GM12878 (cell line): Measurements from ENCODE around the gene VAC14. TPM values are rescaled to one million over a fixed set of nuclear protein-coding genes. Genes with fewer than 3 reads are reported as not detected.

Experiments
- ATAC-seq: fragments of 200-7000 bp; cut with Tn5 transposase; 3 replicates; pipeline ENCODE4 v1.9.1; 2020; ENCODE audit warnings: mild to moderate bottlenecking, moderate library complexity
- BruUV-seq: library from RNA; stranded (reverse); fragments of 400-500 nt; replicated peaks from 2 replicates; lab custom pipeline; 2021; lab: Mats Ljungman, UMichigan
- CTCF ChIA-PET: fragments of 300-600 bp; sonication (Branson Sonifier 250); formaldehyde crosslinking; extraction: SDS; loops from one replicate; lab custom pipeline; 2021; ENCODE audit warnings: inconsistent platforms; lab: Yijun Ruan, JAX
- POLR2A ChIA-PET: fragments of 350-600 bp; formaldehyde crosslinking; extraction: SDS; loops from one replicate; lab custom pipeline; 2021; ENCODE audit warnings: inconsistent platforms; lab: Charles Lee
- RAD21 ChIA-PET: fragments of 300-600 bp; sonication (Branson Sonifier 250); formaldehyde crosslinking; loops from one replicate; lab custom pipeline; 2023; ENCODE audit warnings: antibody characterized with exemption; ENCODE audit not compliant: unreplicated experiment; lab: Charles Lee
- SMC1A ChIA-PET: fragments of 300-600 bp; sonication (Branson Sonifier 250); formaldehyde crosslinking; loops from one replicate; lab custom pipeline; 2023; ENCODE audit not compliant: unreplicated experiment, uncharacterized antibody; lab: Charles Lee
- DNase-seq: peaks from one replicate; pipeline ENCODE4 v3.0.0-alpha.2; 2011; ENCODE audit warnings: low read depth, low spot score
- FAIRE-seq: peaks from 3 replicates; lab custom pipeline; 2011; peaks lifted over from hg19 to GRCh38; lab: Jason Lieb, UNC
- H2AFZ ChIP-seq: 2 replicates; pipeline ENCODE4 v1.6.0; 2011; ENCODE audit warnings: low read depth, low read length, control low read depth; ENCODE audit not compliant: control insufficient read depth
- H3K27ac ChIP-seq: 2 replicates; pipeline ENCODE4 v1.5.1; 2011; ENCODE audit warnings: control low read depth; ENCODE audit not compliant: control insufficient read depth, insufficient read depth
- H3K27me3 ChIP-seq, 2 experiments: replicated peaks in 1 of 2; 2 replicates each; pipeline versions ENCODE4 v1.6.0 to v1.6.1; 2011; ENCODE audit warnings: low read length in 1 of 2; ENCODE audit not compliant: control insufficient read depth in 2 of 2, insufficient read depth in 2 of 2
- H3K36me3 ChIP-seq, 2 experiments: 2 replicates each; pipeline ENCODE4 v1.5.1; 2011; ENCODE audit warnings: low read length in 1 of 2; ENCODE audit not compliant: control insufficient read depth in 2 of 2, insufficient read depth in 2 of 2
- H3K4me1 ChIP-seq: 2 replicates; pipeline ENCODE4 v1.6.1; 2011; ENCODE audit warnings: mild to moderate bottlenecking, low read length, moderate library complexity, mixed read lengths; ENCODE audit not compliant: control insufficient read depth, insufficient read depth
- H3K4me2 ChIP-seq: 2 replicates; pipeline ENCODE4 v1.6.0; 2011; ENCODE audit warnings: control low read depth; ENCODE audit not compliant: control insufficient read depth, insufficient read depth
- H3K4me3 ChIP-seq: fragments of 200-600 bp; sonication (generic); 2 replicates; pipeline ENCODE4 v1.5.1; 2016
- H3K79me2 ChIP-seq: 2 replicates; pipeline ENCODE4 v1.6.0; 2011; ENCODE audit warnings: low read length; ENCODE audit not compliant: control insufficient read depth, insufficient read depth
- H3K9ac ChIP-seq: 2 replicates; pipeline ENCODE4 v1.8.0; 2011; ENCODE audit warnings: low read length, control low read depth, mixed read lengths; ENCODE audit not compliant: control insufficient read depth, insufficient read depth
- H3K9me3 ChIP-seq: replicated peaks from 3 replicates; pipeline ENCODE4 v1.5.1; 2011; ENCODE audit warnings: mild to moderate bottlenecking, low read length; ENCODE audit not compliant: control insufficient read depth, insufficient read depth
- H4K20me1 ChIP-seq: 2 replicates; pipeline ENCODE4 v1.6.0; 2011; ENCODE audit not compliant: control insufficient read depth, insufficient read depth
- ASH2L ChIP-seq: fragments of 300-600, 200-600 bp; sonication (generic); IDR thresholded peaks from 2 replicates; pipeline ENCODE4 v1.6.1; 2017; ENCODE audit warnings: low read depth, mild to moderate bottlenecking, borderline replicate concordance
- BRCA1 ChIP-seq: IDR thresholded peaks from 2 replicates; pipeline ENCODE4 v1.6.1; 2011; ENCODE audit warnings: low read depth, low read length, improper control_type of control experiment
- CREM ChIP-seq: IDR thresholded peaks from 2 replicates; pipeline ENCODE4 v1.6.1; 2014; ENCODE audit warnings: antibody characterized with exemption, low read depth
- FOXM1 ChIP-seq: IDR thresholded peaks from 2 replicates; pipeline ENCODE4 v1.6.1; 2012; ENCODE audit warnings: low read depth, mild to moderate bottlenecking, inconsistent platforms, low read length, moderate library complexity
- GATAD2B ChIP-seq: fragments of 450-650 bp; conservative IDR thresholded peaks from 2 replicates; pipeline ENCODE4 v1.6.1; 2017; ENCODE audit warnings: low read depth, mild to moderate bottlenecking, moderate library complexity
- HDGF ChIP-seq: fragments of 450-650 bp; IDR thresholded peaks from 2 replicates; pipeline ENCODE4 v1.6.1; 2016; ENCODE audit warnings: antibody characterized with exemption
- NFXL1 ChIP-seq: fragments of 450-650 bp; IDR thresholded peaks from 2 replicates; pipeline ENCODE4 v1.6.1; 2017; ENCODE audit warnings: antibody characterized with exemption, mild to moderate bottlenecking, borderline replicate concordance
- NRF1 ChIP-seq: conservative IDR thresholded peaks from 2 replicates; pipeline ENCODE4 v1.6.1; 2011; ENCODE audit warnings: mild to moderate bottlenecking, low read depth, low read length, improper control_type of control experiment
- RBBP5 ChIP-seq: fragments of 200-600 bp; sonication (generic); conservative IDR thresholded peaks from 2 replicates; pipeline ENCODE4 v1.6.1; 2016
- TAF1 ChIP-seq: IDR thresholded peaks from 2 replicates; pipeline ENCODE4 v1.6.1; 2011; ENCODE audit warnings: mild to moderate bottlenecking, low read depth, low read length, borderline replicate concordance
- ZBED1 ChIP-seq: IDR thresholded peaks from 2 replicates; pipeline ENCODE4 v1.6.1; 2016; ENCODE audit warnings: borderline replicate concordance
- ZNF207 ChIP-seq: fragments of 450-650 bp; IDR thresholded peaks from 2 replicates; pipeline ENCODE4 v1.6.1; 2014; ENCODE audit warnings: antibody characterized with exemption, mild to moderate bottlenecking, borderline replicate concordance
- WGBS: methylation state at CpG from one replicate; pipeline ENCODE4 v1.1.6; 2016; ENCODE audit warnings: low lambda C conversion rate; ENCODE audit not compliant: insufficient replicate concordance, insufficient coverage; ENCODE audit errors: missing lambda C conversion rate; 5-methylcytosine and 5-hydroxymethylcytosine counted together
- in situ Hi-C: fragments of 300-500 bp; cut with MboI; formaldehyde crosslinking; loops from 9 replicates; pipeline ENCODE4 v1.14.3; 2018; ENCODE audit warnings: mixed read lengths
- intact Hi-C: fragments of 100-400 bp; cut with micrococcal nuclease; formaldehyde crosslinking; loops from one replicate; pipeline ENCODE4 v1.14.2; 2022; ENCODE audit not compliant: unreplicated experiment
- polyA plus RNA-seq, 11 experiments: library from polyadenylated mRNA; depleted of rRNA in 4 of 11; unstranded in 6 of 11; stranded (reverse) in 5 of 11; fragments of >200 nt; fragmentation: Nextera tagmentation in 4 of 11; fragmentation: Illumina TruSeq in 1 of 11; extraction: Ambion mirVana in 4 of 11; extraction: Trizol in 1 of 11; gene quantifications; 1 replicate in 1 of 11; 2 replicates in 10 of 11; pipeline versions ENCODE4 v1.2.1 to v1.2.3, GENCODE V29; 2011 to 2016; ENCODE audit warnings: inconsistent platforms in 2 of 11, missing spikeins in 2 of 11, low read depth in 1 of 11
- total RNA-seq, 4 experiments: library from RNA; depleted of rRNA in 3 of 4; stranded (reverse); fragments of >200 nt in 3 of 4; fragmentation: Illumina TruSeq in 1 of 4; extraction: Trizol in 1 of 4; gene quantifications; 2 replicates each; pipeline versions ENCODE4 v1.2.1 to v1.2.3, GENCODE V29; 2013 to 2021
- TF ChIP-seq, protein P1 (sequence below): IDR thresholded peaks from 2 replicates; pipeline ENCODE4 v1.6.1; 2011; ENCODE audit warnings: low read depth, low read length, improper control_type of control experiment, borderline replicate concordance
- TF ChIP-seq, protein P2 (sequence below): IDR thresholded peaks from 2 replicates; pipeline ENCODE4 v1.6.1; 2012; ENCODE audit warnings: mild to moderate bottlenecking, low read depth, low read length
- TF ChIP-seq, protein P3 (sequence below): fragments of 450-650 bp; IDR thresholded peaks from 2 replicates; pipeline ENCODE4 v1.6.1; 2017; ENCODE audit warnings: mild to moderate bottlenecking, low read depth, inconsistent platforms; ENCODE audit not compliant: poor library complexity, severe bottlenecking
- TF ChIP-seq, protein P4 (sequence below): fragments of 450-650 bp; conservative IDR thresholded peaks from 2 replicates; pipeline ENCODE4 v1.6.1; 2017; ENCODE audit warnings: mild to moderate bottlenecking, moderate library complexity

The VAC14 gene
- total and polyA plus RNA-seq, 10 of the 15 experiments (the other 5 are each of a cell fraction or from before 2014, with no cell fraction given): 1.3 to 45.5 (median 25.5) TPM

DNA sequence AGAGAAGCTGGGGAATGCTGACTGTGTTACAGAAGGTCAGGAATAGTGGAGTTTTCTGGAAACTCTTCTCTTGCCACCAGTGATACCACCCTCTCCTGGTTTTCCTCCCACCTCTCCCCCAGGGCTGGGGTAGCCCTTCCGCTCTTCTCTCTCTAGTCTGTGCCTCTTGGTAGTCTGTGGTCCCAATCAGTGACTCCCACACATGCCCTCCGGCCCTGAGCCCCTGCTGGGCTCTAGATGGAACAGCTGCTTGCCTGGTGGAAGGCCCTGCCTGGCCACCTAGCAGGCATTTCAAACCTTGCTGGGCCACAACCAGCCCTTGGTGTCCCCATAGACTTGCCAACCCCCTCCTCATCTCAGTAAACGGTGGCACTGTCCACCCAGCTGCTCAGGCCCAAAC lies 99.9 kb downstream of the VAC14 start:
- intact Hi-C loops: no loop called here
- Histone ChIP-seq H3K36me3 (no peaks in the 10 kb centered on the region; a peak in 3 of 4 replicates), H3K4me3 (no peak overlapping the region), H3K4me2 (no peak overlapping the region), H3K27ac (no peak overlapping the region), H4K20me1 (no peaks in the 10 kb centered on the region), H3K79me2 (no peaks in the 10 kb centered on the region), H2AFZ (no peak overlapping the region), H3K4me1 (no peaks in the 10 kb centered on the region), H3K27me3 (no peaks in the 10 kb centered on the region), H3K9me3 (no peaks in the 10 kb centered on the region), H3K9ac (no peak overlapping the region)
- in situ Hi-C loops: no loop called here
- FAIRE-seq (no peak), ATAC-seq (no peak), DNase-seq (no peak)
- ChIA-PET RAD21 (no interaction called here), CTCF (no interaction called here), SMC1A (no interaction called here), POLR2A (no interaction called here)
- no TSS peak for BruUV-seq
- 71% methylated on average over 3 of the region's 3 CpGs for WGBS
- TF ChIP-seq FOXM1 (no peak), ZNF207 (no peak), CREM (no peak), TAF1 (no peak), BRCA1 (no peak), ZBED1 (no peak), RBBP5 (no peak), GATAD2B (no peak), NFXL1 (no peak), NRF1 (no peak), ASH2L (no peak), HDGF (no peak)
- TF ChIP-seq, protein P1, sequence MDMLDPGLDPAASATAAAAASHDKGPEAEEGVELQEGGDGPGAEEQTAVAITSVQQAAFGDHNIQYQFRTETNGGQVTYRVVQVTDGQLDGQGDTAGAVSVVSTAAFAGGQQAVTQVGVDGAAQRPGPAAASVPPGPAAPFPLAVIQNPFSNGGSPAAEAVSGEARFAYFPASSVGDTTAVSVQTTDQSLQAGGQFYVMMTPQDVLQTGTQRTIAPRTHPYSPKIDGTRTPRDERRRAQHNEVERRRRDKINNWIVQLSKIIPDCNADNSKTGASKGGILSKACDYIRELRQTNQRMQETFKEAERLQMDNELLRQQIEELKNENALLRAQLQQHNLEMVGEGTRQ: no peak
- TF ChIP-seq, protein P2, sequence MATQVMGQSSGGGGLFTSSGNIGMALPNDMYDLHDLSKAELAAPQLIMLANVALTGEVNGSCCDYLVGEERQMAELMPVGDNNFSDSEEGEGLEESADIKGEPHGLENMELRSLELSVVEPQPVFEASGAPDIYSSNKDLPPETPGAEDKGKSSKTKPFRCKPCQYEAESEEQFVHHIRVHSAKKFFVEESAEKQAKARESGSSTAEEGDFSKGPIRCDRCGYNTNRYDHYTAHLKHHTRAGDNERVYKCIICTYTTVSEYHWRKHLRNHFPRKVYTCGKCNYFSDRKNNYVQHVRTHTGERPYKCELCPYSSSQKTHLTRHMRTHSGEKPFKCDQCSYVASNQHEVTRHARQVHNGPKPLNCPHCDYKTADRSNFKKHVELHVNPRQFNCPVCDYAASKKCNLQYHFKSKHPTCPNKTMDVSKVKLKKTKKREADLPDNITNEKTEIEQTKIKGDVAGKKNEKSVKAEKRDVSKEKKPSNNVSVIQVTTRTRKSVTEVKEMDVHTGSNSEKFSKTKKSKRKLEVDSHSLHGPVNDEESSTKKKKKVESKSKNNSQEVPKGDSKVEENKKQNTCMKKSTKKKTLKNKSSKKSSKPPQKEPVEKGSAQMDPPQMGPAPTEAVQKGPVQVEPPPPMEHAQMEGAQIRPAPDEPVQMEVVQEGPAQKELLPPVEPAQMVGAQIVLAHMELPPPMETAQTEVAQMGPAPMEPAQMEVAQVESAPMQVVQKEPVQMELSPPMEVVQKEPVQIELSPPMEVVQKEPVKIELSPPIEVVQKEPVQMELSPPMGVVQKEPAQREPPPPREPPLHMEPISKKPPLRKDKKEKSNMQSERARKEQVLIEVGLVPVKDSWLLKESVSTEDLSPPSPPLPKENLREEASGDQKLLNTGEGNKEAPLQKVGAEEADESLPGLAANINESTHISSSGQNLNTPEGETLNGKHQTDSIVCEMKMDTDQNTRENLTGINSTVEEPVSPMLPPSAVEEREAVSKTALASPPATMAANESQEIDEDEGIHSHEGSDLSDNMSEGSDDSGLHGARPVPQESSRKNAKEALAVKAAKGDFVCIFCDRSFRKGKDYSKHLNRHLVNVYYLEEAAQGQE: no peak
- TF ChIP-seq, protein P3, sequence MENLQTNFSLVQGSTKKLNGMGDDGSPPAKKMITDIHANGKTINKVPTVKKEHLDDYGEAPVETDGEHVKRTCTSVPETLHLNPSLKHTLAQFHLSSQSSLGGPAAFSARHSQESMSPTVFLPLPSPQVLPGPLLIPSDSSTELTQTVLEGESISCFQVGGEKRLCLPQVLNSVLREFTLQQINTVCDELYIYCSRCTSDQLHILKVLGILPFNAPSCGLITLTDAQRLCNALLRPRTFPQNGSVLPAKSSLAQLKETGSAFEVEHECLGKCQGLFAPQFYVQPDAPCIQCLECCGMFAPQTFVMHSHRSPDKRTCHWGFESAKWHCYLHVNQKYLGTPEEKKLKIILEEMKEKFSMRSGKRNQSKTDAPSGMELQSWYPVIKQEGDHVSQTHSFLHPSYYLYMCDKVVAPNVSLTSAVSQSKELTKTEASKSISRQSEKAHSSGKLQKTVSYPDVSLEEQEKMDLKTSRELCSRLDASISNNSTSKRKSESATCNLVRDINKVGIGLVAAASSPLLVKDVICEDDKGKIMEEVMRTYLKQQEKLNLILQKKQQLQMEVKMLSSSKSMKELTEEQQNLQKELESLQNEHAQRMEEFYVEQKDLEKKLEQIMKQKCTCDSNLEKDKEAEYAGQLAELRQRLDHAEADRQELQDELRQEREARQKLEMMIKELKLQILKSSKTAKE: no peak
- TF ChIP-seq, protein P4, sequence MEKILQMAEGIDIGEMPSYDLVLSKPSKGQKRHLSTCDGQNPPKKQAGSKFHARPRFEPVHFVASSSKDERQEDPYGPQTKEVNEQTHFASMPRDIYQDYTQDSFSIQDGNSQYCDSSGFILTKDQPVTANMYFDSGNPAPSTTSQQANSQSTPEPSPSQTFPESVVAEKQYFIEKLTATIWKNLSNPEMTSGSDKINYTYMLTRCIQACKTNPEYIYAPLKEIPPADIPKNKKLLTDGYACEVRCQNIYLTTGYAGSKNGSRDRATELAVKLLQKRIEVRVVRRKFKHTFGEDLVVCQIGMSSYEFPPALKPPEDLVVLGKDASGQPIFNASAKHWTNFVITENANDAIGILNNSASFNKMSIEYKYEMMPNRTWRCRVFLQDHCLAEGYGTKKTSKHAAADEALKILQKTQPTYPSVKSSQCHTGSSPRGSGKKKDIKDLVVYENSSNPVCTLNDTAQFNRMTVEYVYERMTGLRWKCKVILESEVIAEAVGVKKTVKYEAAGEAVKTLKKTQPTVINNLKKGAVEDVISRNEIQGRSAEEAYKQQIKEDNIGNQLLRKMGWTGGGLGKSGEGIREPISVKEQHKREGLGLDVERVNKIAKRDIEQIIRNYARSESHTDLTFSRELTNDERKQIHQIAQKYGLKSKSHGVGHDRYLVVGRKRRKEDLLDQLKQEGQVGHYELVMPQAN: no peak
